Measurements from ENCODE around the gene SUPT5H. TPM values are rescaled to one million over a fixed set of nuclear protein-coding genes. Genes with fewer than 3 reads are reported as not detected.

SUPT5H gene
- total and polyA plus RNA-seq, 2 of the 8 experiments (the other 6 are each of a cell fraction or from before 2014, with no cell fraction given): 77.8 to 111 TPM

DNA sequence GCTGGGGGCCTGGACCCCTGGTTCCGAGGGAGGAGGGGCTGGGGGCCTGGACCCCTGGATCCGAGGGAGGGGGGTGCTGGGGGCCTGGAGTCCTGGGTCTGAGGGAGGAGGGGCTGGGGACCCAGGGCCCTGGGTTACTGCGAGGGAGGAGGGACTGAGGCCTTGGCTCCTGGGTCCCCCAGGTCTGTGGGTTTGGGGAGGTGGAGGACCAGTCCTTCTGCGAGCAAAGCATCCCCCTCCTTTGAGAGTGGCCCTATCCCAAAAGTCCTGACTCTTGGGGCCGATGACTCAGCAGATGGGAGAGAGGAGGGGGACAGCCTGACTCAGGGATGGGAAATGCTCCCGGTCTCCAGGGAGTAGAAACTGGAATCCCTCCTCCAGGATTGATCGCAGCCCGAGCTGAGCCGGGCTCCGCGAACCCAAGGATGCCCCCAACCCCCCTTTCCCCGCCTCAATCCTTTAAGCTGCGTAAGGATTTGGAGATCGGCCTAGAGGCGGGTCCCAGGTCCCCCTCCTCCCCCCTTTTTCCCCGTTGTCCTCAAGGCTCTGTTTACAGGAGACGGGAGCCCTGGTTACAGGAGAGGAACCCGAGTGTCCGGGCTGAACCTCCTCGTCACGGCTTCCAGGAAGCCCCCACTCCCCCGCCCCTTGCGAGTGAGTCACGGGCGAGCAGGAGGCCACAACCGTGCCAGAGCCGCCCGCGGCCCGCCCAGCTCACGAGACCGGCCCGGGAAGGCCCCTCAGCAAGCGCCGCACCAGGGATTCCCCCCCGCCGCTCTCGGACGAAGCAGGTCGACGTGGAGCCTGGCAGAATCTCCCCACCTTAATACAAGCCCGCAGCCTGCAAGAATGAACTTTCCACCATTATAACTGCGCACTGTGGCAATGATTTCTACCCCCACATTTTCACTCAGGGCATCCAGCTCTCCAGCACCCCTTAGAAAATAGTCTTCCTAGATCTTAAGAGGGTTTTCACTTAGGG, 41.8 kb upstream of the SUPT5H start (continued):
- TF ChIP-seq SIN3A (conservative IDR thresholded peaks at IDR 0.05 in 1 of 2, IDR thresholded peaks at IDR 0.05 in 1 of 2; ENCODE audit: low read depth in 1 of 2, low read length in 2 of 2) (no peak; a peak in 1 of 4 replicates), TBP (IDR thresholded peaks at IDR 0.05; ENCODE audit: low read depth, low read length) (peak; percentile 64), GABPA (IDR thresholded peaks at IDR 0.05; ENCODE audit: borderline replicate concordance, insufficient read depth, low read length) (no peak)
- TF ChIP-seq, protein P1, sequence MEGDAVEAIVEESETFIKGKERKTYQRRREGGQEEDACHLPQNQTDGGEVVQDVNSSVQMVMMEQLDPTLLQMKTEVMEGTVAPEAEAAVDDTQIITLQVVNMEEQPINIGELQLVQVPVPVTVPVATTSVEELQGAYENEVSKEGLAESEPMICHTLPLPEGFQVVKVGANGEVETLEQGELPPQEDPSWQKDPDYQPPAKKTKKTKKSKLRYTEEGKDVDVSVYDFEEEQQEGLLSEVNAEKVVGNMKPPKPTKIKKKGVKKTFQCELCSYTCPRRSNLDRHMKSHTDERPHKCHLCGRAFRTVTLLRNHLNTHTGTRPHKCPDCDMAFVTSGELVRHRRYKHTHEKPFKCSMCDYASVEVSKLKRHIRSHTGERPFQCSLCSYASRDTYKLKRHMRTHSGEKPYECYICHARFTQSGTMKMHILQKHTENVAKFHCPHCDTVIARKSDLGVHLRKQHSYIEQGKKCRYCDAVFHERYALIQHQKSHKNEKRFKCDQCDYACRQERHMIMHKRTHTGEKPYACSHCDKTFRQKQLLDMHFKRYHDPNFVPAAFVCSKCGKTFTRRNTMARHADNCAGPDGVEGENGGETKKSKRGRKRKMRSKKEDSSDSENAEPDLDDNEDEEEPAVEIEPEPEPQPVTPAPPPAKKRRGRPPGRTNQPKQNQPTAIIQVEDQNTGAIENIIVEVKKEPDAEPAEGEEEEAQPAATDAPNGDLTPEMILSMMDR (IDR thresholded peaks at IDR 0.05; ENCODE audit: control extremely low read depth in 1 of 3, insufficient read depth in 1 of 3, low read depth in 1 of 3, low read length in 3 of 3): no peak

Measured in H1 (cell line).